Gastroesophageal sphincter (tissue), 4 donors: ENCODE data around the gene OR14A16. TPM values are rescaled to one million over a fixed set of nuclear protein-coding genes. Genes with fewer than 3 reads are reported as not detected.

ENCODE experiments used
- ATAC-seq: fragments of 150-250 bp; one replicate; pipeline ENCODE4 v1.9.1; 2016; ENCODE audit warnings: mild to moderate bottlenecking, moderate library complexity
- H3K27ac ChIP-seq, 4 donors: fragments of 200-600 bp; sonication (generic) in 3 of 4; 1 replicate in 3 of 4; 2 replicates in 1 of 4; pipeline ENCODE4 v1.5.1; 2016 to 2019
- H3K27me3 ChIP-seq: fragments of 200-600 bp; sonication (generic); one replicate; pipeline ENCODE4 v1.5.1; 2019
- H3K36me3 ChIP-seq, 2 donors: fragments of 200-600 bp; sonication (generic); one replicate each; pipeline ENCODE4 v1.5.1; 2019; ENCODE audit warnings: control low read depth in 1 of 2
- H3K4me1 ChIP-seq, 3 donors: fragments of 200-600 bp; sonication (generic); 1 replicate in 2 of 3; 2 replicates in 1 of 3; pipeline ENCODE4 v1.5.1; 2016 to 2019; ENCODE audit warnings: control low read depth in 2 of 3
- H3K4me3 ChIP-seq, 2 donors: fragments of 200-600 bp; sonication (generic); one replicate each; pipeline ENCODE4 v1.5.1; 2019; ENCODE audit warnings: mild to moderate bottlenecking in 1 of 2, moderate library complexity in 1 of 2
- H3K9me3 ChIP-seq, 3 donors: fragments of 200-600 bp; sonication (generic); one replicate each; pipeline ENCODE4 v1.5.1; 2017 to 2019; ENCODE audit warnings: control low read depth in 2 of 3
- EP300 ChIP-seq: sonication (generic); formaldehyde crosslinking; IDR thresholded peaks from one replicate; pipeline ENCODE4 v1.6.1; 2017; ENCODE audit warnings: antibody characterized with exemption, mild to moderate bottlenecking
- POLR2A ChIP-seq, 2 donors: fragments of 450-650 bp; IDR thresholded peaks; one replicate each; pipeline ENCODE4 v1.6.1; 2017; ENCODE audit warnings: antibody characterized with exemption in 2 of 2, mild to moderate bottlenecking in 2 of 2, moderate library complexity in 1 of 2
- POLR2AphosphoS5 ChIP-seq: sonication (generic); formaldehyde crosslinking; IDR thresholded peaks from one replicate; pipeline ENCODE4 v1.6.1; 2017; ENCODE audit warnings: antibody characterized with exemption
- WGBS, 2 donors: methylation state at CpG; one replicate each; pipeline ENCODE4 v1.1.5; 2018; ENCODE audit warnings: low coverage in 1 of 2; 5-methylcytosine and 5-hydroxymethylcytosine counted together
- total RNA-seq, 4 donors: library from RNA; depleted of rRNA; stranded (reverse); fragments of >200 nt; gene quantifications; one replicate each; pipeline ENCODE4 v1.1.0, GENCODE V29; 2016
- TF ChIP-seq, protein P1 (sequence below), 4 experiments: fragments of 200-600 bp in 2 of 4; fragments of 450-650 bp in 2 of 4; sonication (generic) in 1 of 4; IDR thresholded peaks; one replicate each; pipeline ENCODE4 v1.5.1; 2017 to 2019; ENCODE audit warnings: antibody characterized with exemption in 4 of 4, mild to moderate bottlenecking in 2 of 4, moderate library complexity in 2 of 4

The OR14A16 gene
- total RNA-seq, 4 donors from 2014 or later: not detected

DNA sequence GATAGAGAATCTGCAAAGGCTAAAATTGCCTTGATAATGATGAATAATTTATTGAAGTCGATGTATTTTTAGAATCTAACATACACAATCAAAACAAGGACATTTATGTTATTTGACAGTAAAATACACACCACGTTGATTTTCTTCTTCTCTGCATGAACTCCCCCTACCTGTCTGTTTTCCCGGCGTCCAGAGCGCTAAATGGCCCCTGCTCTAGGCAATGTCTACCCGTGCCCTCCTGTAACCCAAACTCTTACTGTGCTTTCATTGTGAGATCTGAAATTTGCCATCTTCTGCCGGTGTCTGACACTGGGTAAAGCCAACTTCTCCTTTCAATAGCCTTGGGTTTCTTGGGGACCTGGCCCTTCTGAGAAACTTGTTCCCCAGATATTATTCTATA is 24.4 kb upstream of the OR14A16 start:
- no peak for ATAC-seq
- Histone ChIP-seq H3K27ac (no peak overlapping the region), H3K36me3 (no peaks in the 10 kb centered on the region), H3K27me3 (peaks cover 2% of the 10 kb centered on the region), H3K4me1 (no peaks in the 10 kb centered on the region), H3K9me3 (no peaks in the 10 kb centered on the region), H3K4me3 (no peak overlapping the region)
- TF ChIP-seq POLR2A (IDR thresholded peaks at IDR 0.05): no peak
- TF ChIP-seq EP300: no peak
- TF ChIP-seq POLR2AphosphoS5: no peak
- TF ChIP-seq, protein P1, sequence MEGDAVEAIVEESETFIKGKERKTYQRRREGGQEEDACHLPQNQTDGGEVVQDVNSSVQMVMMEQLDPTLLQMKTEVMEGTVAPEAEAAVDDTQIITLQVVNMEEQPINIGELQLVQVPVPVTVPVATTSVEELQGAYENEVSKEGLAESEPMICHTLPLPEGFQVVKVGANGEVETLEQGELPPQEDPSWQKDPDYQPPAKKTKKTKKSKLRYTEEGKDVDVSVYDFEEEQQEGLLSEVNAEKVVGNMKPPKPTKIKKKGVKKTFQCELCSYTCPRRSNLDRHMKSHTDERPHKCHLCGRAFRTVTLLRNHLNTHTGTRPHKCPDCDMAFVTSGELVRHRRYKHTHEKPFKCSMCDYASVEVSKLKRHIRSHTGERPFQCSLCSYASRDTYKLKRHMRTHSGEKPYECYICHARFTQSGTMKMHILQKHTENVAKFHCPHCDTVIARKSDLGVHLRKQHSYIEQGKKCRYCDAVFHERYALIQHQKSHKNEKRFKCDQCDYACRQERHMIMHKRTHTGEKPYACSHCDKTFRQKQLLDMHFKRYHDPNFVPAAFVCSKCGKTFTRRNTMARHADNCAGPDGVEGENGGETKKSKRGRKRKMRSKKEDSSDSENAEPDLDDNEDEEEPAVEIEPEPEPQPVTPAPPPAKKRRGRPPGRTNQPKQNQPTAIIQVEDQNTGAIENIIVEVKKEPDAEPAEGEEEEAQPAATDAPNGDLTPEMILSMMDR (IDR thresholded peaks at IDR 0.05): no peak
- 67 to 83% methylated on average over 7 of the region's 7 CpGs for WGBS, 2 donors

DNA sequence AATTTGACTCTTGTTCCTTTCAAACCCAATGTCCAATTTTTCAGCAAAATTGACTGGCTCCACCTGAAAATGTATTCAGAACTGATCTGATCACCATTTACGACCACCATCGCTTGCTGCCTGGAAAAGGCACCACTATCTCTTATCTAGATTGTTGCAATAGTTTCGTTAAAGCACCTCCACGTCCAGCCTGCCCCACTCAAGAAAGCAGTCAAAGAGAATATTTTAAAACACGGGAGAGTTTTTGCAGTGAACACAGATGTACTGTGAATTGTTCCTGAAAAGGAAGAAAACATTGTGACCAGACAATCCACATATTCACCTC is 21.7 kb upstream of the OR14A16 start:
- Histone ChIP-seq H3K27ac (no peak overlapping the region), H3K4me1 (no peaks in the 10 kb centered on the region), H3K27me3 (no peaks in the 10 kb centered on the region), H3K4me3 (no peak overlapping the region), H3K36me3 (no peaks in the 10 kb centered on the region), H3K9me3 (no peaks in the 10 kb centered on the region)
- ATAC-seq: no peak
- 77% methylated on average over 5 of the region's 5 CpGs for WGBS, 2 donors
- TF ChIP-seq, protein P1 (IDR thresholded peaks at IDR 0.05): no peak
- TF ChIP-seq POLR2A (IDR thresholded peaks at IDR 0.05) (no peak), EP300 (no peak), POLR2AphosphoS5 (no peak)

DNA sequence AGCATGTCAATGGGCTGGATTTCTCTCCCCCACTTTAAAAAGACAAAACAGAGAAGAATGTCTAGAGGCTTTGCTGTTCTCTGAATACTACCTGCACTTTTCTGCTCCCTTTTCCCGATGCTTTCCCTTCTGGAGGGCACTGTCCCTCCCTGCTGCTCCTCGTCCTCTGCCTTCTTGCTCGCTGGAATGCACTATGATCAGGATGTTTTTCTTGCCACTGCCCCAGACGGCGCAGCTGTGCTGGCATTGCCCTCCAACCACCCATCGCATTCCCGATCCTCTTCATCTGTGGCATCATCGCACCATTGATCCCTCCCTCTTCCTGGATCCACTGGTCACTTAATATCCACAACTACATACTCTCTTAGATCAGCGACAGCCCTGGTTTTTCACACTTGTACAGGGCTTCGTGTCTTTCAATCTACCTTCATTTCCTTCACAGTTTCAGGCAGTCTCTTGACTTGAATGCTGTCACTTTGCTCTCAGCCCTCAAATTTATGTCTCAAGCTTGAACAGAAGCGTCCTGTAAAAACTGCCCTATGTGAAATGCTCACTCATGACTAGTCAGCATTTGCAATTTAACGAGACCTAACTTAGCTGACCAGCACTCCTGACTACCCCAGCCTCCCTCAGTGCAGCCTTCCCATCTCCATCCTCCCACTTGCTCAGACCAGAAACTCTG is 21.2 kb upstream of the OR14A16 start:
- no peak overlapping the region for H3K27ac ChIP-seq
- ATAC-seq: no peak
- no peaks in the 10 kb centered on the region for H3K36me3 ChIP-seq
- TF ChIP-seq POLR2A (IDR thresholded peaks at IDR 0.05): no peak
- no peak for TF ChIP-seq EP300
- no peak for TF ChIP-seq POLR2AphosphoS5
- TF ChIP-seq, protein P1 (IDR thresholded peaks at IDR 0.05): no peak
- H3K4me3 ChIP-seq: no peak overlapping the region
- no peaks in the 10 kb centered on the region for H3K9me3 ChIP-seq
- WGBS, 2 donors: 63 to 69% methylated on average over 11 to 12 of the region's 12 CpGs
- no peaks in the 10 kb centered on the region for H3K4me1 ChIP-seq
- no peaks in the 10 kb centered on the region for H3K27me3 ChIP-seq

DNA sequence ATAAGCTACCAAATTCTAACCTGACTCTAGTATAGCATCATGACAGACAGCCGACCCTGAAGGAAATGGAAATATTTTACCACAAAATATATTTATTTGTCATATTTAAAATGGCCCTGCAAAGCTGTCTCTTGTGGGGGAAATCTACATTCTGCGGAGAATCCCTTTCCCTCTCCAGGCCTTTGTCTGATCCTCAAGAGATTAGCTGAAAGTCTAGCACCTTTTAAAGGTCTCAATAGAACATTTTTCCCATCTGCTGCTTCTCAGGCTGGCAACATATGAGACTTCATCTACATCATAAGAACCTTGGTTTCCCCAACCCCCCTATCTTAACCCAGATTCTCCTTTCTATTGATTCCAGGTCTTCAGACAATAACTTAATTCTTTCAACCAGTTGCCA is 19.5 kb upstream of the OR14A16 start:
- TF ChIP-seq POLR2A (IDR thresholded peaks at IDR 0.05) (no peak), EP300 (no peak), POLR2AphosphoS5 (no peak)
- TF ChIP-seq, protein P1 (IDR thresholded peaks at IDR 0.05): no peak
- H3K27me3 ChIP-seq: no peaks in the 10 kb centered on the region
- no peaks in the 10 kb centered on the region for H3K4me1 ChIP-seq
- no peaks in the 10 kb centered on the region for H3K9me3 ChIP-seq
- WGBS, 2 donors: 50 to 55% methylated on average over 2 of the region's 2 CpGs
- no peak overlapping the region for H3K4me3 ChIP-seq
- no peak overlapping the region for H3K27ac ChIP-seq
- ATAC-seq: no peak
- H3K36me3 ChIP-seq: no peaks in the 10 kb centered on the region

DNA sequence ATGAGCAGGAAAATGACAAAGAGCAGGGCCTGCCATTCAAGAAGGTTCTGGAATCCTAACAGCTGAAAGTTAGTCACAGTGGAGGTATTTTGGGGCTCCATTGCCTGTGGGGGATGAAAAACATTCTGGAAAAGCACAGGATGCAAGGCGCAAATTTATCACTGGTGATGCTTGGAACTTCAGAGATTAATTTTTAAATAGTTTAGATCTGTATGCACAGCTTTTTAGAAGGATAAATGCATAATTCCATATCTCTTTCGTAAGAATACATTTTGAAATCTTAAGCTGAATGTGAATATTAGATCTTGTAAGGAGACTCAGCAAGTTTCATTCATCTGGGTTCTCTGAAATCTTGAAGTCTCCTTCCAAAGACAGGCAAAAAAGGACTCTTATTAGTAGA is 17.9 kb upstream of the OR14A16 start, which contains the start of gene OR11L1:
TSS of gene OR11L1 (minus strand) at position 101 of the 400 bp plus-strand sequence. CDS start at position 101, 0 bp downstream.
- no peaks in the 10 kb centered on the region for H3K9me3 ChIP-seq
- no peak within 1 kb of the TSS for H3K27ac ChIP-seq
- no peak within 1 kb of the TSS for H3K4me3 ChIP-seq
- 78 to 92% methylated on average over 2 of the region's 2 CpGs for WGBS, 2 donors
- TF ChIP-seq EP300 (no peak), POLR2AphosphoS5 (no peak), POLR2A (IDR thresholded peaks at IDR 0.05) (no peak)
- TF ChIP-seq, protein P1 (IDR thresholded peaks at IDR 0.05): no peak
- no peaks in the 10 kb centered on the region for H3K4me1 ChIP-seq
- no peaks in the 10 kb centered on the region for H3K36me3 ChIP-seq
- no peaks in the 10 kb centered on the region for H3K27me3 ChIP-seq
- no peak for ATAC-seq
